NOMO-1 treated with DMSO at 0.1 percent for 48 hours (cell line): Measurements from ENCODE around the gene BLOC1S4.
A peak's percentile ranks its signal among the peaks of the same experiment; 100 is the strongest.
"Not testable (repeated sequence)": the region's sequence is repeated elsewhere in the genome, so short reads cannot be mapped to it uniquely, and the experiment has no call there.

ENCODE experiments used
- DNase-seq: peaks from one replicate; lab custom pipeline; 2025; ENCODE audit not compliant: unreplicated experiment; lab: John Stamatoyannopoulos, UW

BLOC1S4 gene

GRCh38 chr4:6716958-6717655, 1.1 kb downstream of the BLOC1S4 start:
- no peak for DNase-seq

- DNase-seq: no peak
These were observed 3.1 kb downstream of the BLOC1S4 start for GRCh38 chr4:6718932-6719610.

- no peak for DNase-seq
These were observed 3.7 kb downstream of the BLOC1S4 start for GRCh38 chr4:6719611-6720179.

- DNase-seq: peak; percentile 54
These were observed 4.3 kb downstream of the BLOC1S4 start for GRCh38 chr4:6720202-6720699.

- DNase-seq: no peak
These were observed 5.1 kb downstream of the BLOC1S4 start for GRCh38 chr4:6721121-6721520.

GRCh38 chr4:6722891-6723290, 6.9 kb downstream of the BLOC1S4 start:
- no peak for DNase-seq

- DNase-seq: no peak
These were observed 7.9 kb downstream of the BLOC1S4 start for GRCh38 chr4:6723851-6724250.

GRCh38 chr4:6724421-6725111, 8.6 kb downstream of the BLOC1S4 start:
- no peak for DNase-seq

- not testable (repeated sequence) for DNase-seq
These were observed 9.5 kb downstream of the BLOC1S4 start for GRCh38 chr4:6725427-6725961.

- DNase-seq: no peak
These were observed 11.3 kb downstream of the BLOC1S4 start for GRCh38 chr4:6727081-6727942.

- DNase-seq: no peak
These were observed 11.9 kb downstream of the BLOC1S4 start for GRCh38 chr4:6727943-6728250.

- DNase-seq: no peak
These were observed 12.5 kb downstream of the BLOC1S4 start for GRCh38 chr4:6728320-6729029.

- no peak for DNase-seq
These were observed 14.8 kb downstream of the BLOC1S4 start for GRCh38 chr4:6730603-6731317.

- DNase-seq: no peak
These were observed 15.3 kb downstream of the BLOC1S4 start for GRCh38 chr4:6731318-6731675.

GRCh38 chr4:6731780-6732179, 15.8 kb downstream of the BLOC1S4 start:
- DNase-seq: no peak

GRCh38 chr4:6732441-6733357, 16.7 kb downstream of the BLOC1S4 start:
- peak; percentile 50 for DNase-seq

GRCh38 chr4:6733358-6734164, 17.6 kb downstream of the BLOC1S4 start:
- DNase-seq: no peak
